ENCODE data around the gene COPE.

Gene COPE

GRCh38 chr19:18895038-18895823 is 24.0 kb downstream of the COPE start:
- no peak for DNase-seq (ENCODE audit: low read depth)

GRCh38 chr19:18894254-18895037 is 24.7 kb downstream of the COPE start:
- no peak for DNase-seq (ENCODE audit: low read depth)

- DNase-seq (ENCODE audit: low read depth) = no peak
These were observed 25.5 kb downstream of the COPE start for GRCh38 chr19:18893587-18894253.

GRCh38 chr19:18889949-18890745 is 29.0 kb downstream of the COPE start:
- DNase-seq (ENCODE audit: low read depth) = no peak

GRCh38 chr19:18886972-18887371 is 32.2 kb downstream of the COPE start:
- DNase-seq (ENCODE audit: low read depth) = no peak

GRCh38 chr19:18883526-18884304 is 35.5 kb downstream of the COPE start:
- DNase-seq (ENCODE audit: low read depth) = no peak

- DNase-seq (ENCODE audit: low read depth) = no peak
These were observed 37.7 kb downstream of the COPE start for GRCh38 chr19:18881491-18881890.

GRCh38 chr19:18879579-18880373 is 39.4 kb downstream of the COPE start:
- no peak for DNase-seq (ENCODE audit: low read depth)

- no peak for DNase-seq (ENCODE audit: low read depth)
These were observed 40.2 kb downstream of the COPE start for GRCh38 chr19:18878858-18879578.

GRCh38 chr19:18878058-18878797 is 41.0 kb downstream of the COPE start:
- DNase-seq (ENCODE audit: low read depth) = no peak

- no peak for DNase-seq (ENCODE audit: low read depth)
These were observed 42.3 kb downstream of the COPE start for GRCh38 chr19:18876865-18877264.

- peak; percentile 14 for DNase-seq (ENCODE audit: low read depth)
These were observed 43.5 kb downstream of the COPE start for GRCh38 chr19:18875726-18876125.

- DNase-seq (ENCODE audit: low read depth) = no peak
These were observed 47.6 kb downstream of the COPE start for GRCh38 chr19:18871543-18871942.

- DNase-seq (ENCODE audit: low read depth) = no peak
These were observed 48.5 kb downstream of the COPE start for GRCh38 chr19:18870531-18871172.

GRCh38 chr19:18869781-18870530 is 49.2 kb downstream of the COPE start:
- DNase-seq (ENCODE audit: low read depth) = no peak

GRCh38 chr19:18869023-18869618 is 50.1 kb downstream of the COPE start:
- no peak for DNase-seq (ENCODE audit: low read depth)

- no peak for DNase-seq (ENCODE audit: low read depth)
These were observed 50.7 kb downstream of the COPE start for GRCh38 chr19:18868380-18869022.
